ENCODE results near the gene LNX2.

GRCh38 chr13:27667946-27668345 lies 47.6 kb upstream of the LNX2 start:
- TF ChIP-seq YY1 (IDR thresholded peaks at IDR 0.05; ENCODE audit: insufficient read depth, insufficient read length) (no peak), ZNF274 (IDR thresholded peaks at IDR 0.05; ENCODE audit: low read depth, low read length) (no peak), SUZ12 (IDR thresholded peaks at IDR 0.05; ENCODE audit: extremely low read depth, insufficient read depth, insufficient read length) (no peak)
